Measurements from ENCODE around the gene TRIM44.

The TRIM44 gene

GRCh38 chr11:35785287-35786167, 123.0 kb downstream of the TRIM44 start:
- no peak for DNase-seq

GRCh38 chr11:35786188-35786587, 123.6 kb downstream of the TRIM44 start:
- DNase-seq: no peak

- DNase-seq: peak in 2 of 58 donors; percentile 10 to 15
Measured at GRCh38 chr11:35787013-35787504, 124.5 kb downstream of the TRIM44 start.

GRCh38 chr11:35787626-35788025, 125.1 kb downstream of the TRIM44 start:
- peak in 5 of 58 donors; percentile 11 to 29 (median 19) for DNase-seq

DNA sequence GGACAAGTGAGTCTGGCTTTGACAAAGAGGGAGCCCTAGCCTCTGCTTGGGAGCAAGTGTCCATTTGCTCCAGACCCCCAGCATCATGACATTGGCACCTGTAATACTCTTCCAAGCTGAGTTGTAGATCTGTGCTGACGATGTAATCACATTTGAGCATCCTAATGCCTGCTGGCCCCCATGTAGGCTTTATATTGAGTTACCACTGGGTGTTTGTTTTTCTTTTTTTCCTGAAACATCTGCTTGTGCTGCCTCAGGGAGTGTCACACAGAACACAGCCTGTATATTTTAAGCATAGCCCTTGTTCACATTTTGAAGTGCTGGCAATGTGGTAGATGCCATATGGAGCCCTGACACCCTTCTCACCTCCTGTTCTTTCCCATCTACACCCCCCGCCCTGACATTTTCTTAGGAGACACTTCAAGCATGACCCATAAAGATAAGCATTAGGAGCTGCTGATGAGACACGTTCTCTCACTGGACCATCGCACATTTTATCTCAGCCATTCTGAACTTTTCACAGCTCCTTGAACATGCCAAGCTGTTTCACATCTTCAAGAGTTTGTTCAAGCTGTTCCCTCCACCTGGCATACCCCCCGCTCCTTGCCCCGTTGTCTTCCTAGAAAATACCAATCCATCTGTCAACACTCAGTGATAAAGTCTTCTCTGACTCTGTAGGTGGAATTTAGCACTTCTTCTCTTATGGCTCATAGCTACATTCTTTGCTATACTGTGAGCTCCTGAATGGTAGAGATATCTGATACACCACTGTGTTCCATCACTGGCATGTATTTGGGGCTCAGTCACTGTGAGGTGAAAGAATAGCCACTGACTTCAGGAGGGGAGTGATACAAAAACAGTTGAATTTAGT, 128.7 kb downstream of the TRIM44 start:
- DNase-seq: peak in 14 of 58 donors; percentile 3 to 57 (median 35)

DNA sequence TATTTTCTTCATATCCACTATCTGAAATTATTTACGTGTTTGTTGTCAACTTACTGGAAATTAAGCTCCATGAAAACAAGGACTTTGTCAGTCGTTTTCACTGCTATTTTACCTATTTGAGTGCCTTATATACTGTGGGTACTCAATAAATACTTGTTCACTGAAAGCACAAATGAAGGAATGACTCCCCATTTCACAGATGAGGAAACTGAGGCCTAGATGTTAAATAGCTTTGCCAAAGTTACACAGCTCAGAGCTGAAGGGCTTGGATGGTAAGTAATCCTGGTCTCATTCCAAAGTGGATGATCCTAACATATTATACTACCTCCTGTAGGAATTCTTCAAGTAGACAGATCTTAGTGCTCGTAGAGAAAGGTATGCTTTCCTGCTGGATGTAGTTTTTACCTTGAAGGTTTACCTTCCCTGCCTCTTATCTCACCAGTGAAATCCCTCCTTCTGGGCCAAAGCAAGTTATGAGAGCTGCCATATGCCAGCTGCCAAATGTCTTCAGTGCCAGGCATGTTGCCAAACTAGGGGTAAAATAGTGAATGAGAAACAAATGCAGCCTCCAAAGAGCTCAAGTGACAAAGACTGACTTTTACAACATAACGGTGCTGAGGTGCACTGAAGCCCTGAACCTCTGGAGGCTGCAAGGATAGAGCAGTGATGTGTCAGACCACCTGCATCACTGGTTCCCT, 129.7 kb downstream of the TRIM44 start:
- DNase-seq: peak in 1 of 58 donors; percentile 4

DNA sequence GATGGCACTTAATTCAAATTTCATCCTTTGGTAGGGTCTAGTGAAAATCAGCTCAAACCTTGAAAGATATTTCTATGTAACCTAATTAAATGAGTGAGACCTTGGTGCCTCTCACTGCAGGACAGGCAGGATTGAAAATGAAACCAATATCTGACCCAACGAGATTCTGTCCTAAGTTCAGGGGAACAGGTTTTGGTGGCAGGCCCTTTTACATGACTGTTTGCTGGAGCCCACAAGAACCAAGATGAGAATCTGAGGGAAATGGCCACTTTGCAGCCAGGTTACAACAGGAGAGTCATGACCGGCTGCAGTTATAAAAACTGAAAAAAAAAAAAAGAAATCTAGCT, 130.2 kb downstream of the TRIM44 start:
- DNase-seq: no peak

- no peak for DNase-seq
Measured at GRCh38 chr11:35794333-35794732, 131.8 kb downstream of the TRIM44 start.

- DNase-seq: no peak
Measured at GRCh38 chr11:35794850-35795249, 132.3 kb downstream of the TRIM44 start.

DNA sequence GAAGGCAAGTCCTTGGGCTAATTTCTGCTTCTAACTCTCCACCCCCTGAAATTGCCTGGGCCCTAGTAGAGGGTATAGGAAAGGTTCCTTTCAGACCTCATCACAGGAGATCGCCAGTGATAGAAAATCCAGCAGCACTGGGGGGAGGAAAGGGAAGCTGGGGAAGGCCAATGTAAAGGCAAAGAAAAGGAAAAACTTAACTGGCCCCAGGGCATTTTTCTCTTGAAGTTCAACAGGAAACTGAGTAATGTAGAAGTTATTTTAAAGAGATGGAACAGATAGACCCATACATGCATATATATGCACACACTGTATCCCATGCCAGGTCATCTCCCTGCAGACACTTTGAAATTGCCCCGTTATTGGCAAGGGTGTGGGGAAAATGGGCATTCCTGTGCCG, 134.0 kb downstream of the TRIM44 start:
- no peak for DNase-seq

GRCh38 chr11:35798423-35798822, 135.8 kb downstream of the TRIM44 start:
- no peak for DNase-seq

DNA sequence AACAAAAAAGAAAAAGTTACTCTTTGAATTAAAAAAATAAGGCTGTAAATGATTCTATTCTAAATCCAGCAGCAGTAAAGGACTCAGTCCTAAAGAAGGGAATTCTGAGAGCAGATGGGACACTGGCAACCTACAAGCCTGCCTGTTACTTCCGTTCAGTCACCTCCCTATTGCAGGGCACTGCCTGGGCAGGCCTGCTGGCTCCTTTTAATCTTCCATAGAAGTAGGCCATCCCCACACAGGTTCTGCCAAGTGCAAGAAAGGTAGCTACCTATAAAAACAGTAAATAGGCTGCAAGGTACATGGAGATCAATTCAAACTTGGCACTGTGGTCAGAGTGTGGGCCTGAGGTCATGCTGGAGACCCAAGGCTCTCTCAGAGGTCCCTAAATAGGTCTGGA, 136.4 kb downstream of the TRIM44 start:
- DNase-seq: no peak

DNA sequence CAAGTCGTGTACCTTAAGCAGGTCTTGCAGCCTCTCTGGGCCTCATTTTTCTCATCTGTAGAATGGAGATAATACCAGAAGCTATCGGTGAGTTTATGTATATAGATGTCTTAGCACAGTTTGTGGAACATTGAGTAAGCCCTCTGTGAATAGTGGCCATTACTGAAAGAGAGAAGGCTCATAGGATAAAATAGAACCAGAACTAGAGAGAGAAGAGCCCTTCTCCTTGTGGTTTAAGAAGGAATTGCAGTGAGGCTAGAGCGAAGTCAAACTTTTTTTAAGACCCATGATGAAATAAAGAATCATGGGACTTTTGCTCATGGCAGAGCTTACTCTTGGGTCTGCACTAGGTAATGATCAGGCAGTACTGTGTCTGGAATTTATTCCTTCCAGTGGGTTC, 137.1 kb downstream of the TRIM44 start:
- DNase-seq: no peak

GRCh38 chr11:35800970-35801953, 138.7 kb downstream of the TRIM44 start:
- no peak for DNase-seq

- DNase-seq: no peak
Measured at GRCh38 chr11:35802221-35802620, 139.6 kb downstream of the TRIM44 start.

GRCh38 chr11:35802672-35803071, 140.1 kb downstream of the TRIM44 start:
- DNase-seq: no peak

GRCh38 chr11:35803115-35803514, 140.5 kb downstream of the TRIM44 start:
- no peak for DNase-seq

DNA sequence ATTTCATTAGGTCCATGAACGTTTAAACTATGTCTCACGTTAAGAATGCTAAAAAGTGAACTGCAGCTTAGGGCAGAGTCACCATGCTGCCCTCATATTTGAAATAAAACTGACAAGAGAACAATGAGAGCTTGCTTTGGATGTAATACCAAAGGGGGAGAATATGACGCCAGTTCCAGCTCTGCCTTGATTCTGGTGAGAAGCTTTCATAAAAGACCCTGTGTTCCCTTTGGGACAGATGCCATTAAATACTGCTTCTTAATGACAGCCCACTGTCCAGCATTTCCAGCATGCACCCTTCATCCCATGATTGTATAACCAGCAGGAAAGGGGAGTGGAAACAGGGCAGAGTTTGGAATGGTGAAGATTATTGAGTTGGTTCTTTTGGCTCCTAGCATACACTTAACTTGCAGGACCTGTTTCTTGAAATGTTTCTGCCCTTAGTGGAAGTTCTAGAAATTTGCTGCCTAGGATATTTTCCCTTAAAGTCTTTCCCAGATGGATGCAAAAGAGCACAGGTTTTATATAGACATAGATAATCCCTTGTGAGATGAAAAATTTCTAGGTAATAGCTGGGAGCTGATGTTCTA, 142.0 kb downstream of the TRIM44 start:
- peak in 15 of 58 donors; percentile 5 to 68 (median 36) for DNase-seq

- no peak for DNase-seq
Measured at GRCh38 chr11:35809561-35809960, 147.0 kb downstream of the TRIM44 start.

Data from anterior cingulate cortex (tissue), 58 donors.